HG02981 (cell line): Measurements from ENCODE around the gene SPC25.
"Not testable (repeated sequence)": the region's sequence is repeated elsewhere in the genome, so short reads cannot be mapped to it uniquely, and the experiment has no call there.

Experiments used
- ATAC-seq: cut with Tn5 transposase; IDR thresholded peaks from one replicate; pipeline ENCODE4 v1.9.1; 2021; ENCODE audit warnings: mild to moderate bottlenecking, moderate library complexity; ENCODE audit not compliant: unreplicated experiment

The SPC25 gene, protein sequence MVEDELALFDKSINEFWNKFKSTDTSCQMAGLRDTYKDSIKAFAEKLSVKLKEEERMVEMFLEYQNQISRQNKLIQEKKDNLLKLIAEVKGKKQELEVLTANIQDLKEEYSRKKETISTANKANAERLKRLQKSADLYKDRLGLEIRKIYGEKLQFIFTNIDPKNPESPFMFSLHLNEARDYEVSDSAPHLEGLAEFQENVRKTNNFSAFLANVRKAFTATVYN

DNA sequence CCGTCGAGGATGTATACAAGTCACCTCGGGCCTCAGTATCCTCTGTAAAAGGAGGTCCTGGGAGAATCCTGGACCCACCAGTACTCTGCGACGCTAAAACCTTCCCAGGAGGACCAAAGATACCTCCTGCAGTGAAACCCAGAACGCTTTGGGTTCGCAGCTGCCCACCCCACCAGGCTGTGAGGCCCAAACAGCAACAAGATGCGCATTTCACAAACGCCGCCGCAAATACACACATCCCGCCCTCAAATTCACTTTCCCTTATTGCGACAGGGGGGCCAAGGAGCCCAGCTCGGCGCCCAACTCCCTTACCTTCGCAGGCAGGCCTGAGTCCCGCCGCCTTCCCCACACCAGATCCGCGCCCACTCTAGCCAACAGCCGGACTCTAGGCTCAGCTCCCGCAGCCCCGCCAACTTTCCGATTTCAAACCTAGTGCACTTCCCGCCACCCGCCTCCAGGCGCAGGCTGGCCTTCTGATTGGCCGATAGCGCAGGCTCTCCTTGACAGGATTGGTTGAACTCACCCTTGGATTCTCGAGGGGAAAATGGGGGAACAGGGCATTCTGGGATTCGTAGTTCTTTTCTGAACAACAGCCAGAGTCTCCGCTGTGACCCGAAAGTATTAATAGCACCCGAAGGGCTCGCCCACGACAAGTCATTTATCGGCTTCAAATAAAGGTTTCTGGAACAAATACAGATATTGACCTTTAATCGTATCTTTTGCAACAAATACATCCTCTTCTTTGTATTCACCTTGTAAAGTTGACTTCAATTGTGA lies at the start of gene SPC25:
SPC25 (minus strand) TSS at position 425 of the 777 bp plus-strand sequence. CDS start 911 bp downstream, outside the sequence.
- ATAC-seq: peak; percentile 100

DNA sequence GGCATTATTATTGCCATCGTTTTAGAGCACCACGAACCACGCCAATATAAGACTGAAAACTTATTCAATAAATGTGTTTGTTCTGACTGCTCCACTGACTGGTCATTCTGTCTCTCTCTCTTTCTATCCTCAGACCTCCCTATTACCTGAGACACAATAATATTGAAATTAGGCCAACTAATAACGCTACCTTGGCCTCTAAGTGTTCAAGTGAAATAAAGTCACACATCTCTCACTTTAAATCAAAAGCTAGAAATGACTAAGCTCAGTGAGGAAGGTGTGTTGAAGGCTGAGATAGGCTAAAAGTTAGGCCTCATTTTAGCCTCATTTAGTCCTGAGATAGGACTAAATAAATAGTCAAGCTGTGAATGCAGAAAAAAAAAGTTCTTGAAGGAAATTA lies 49.7 kb upstream of the SPC25 start:
- ATAC-seq: no peak

DNA sequence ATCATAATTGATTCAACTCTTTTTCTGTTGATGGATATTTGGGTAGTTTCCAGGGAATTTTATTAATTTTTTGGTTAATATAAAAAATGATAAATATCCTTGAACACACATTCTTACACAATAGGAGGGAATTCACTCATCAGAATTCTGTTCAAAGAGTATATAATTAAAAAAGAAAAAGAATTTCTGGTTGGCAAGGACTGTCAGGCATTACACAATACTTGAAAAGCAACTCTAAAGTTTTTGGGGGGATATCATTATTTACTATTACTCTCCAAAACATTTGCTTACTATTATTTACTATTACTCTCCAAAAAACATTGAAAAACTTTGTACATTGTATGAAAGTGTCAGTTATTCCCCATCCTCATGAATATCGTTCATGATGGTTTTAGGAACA lies 48.8 kb upstream of the SPC25 start:
- ATAC-seq: no peak

DNA sequence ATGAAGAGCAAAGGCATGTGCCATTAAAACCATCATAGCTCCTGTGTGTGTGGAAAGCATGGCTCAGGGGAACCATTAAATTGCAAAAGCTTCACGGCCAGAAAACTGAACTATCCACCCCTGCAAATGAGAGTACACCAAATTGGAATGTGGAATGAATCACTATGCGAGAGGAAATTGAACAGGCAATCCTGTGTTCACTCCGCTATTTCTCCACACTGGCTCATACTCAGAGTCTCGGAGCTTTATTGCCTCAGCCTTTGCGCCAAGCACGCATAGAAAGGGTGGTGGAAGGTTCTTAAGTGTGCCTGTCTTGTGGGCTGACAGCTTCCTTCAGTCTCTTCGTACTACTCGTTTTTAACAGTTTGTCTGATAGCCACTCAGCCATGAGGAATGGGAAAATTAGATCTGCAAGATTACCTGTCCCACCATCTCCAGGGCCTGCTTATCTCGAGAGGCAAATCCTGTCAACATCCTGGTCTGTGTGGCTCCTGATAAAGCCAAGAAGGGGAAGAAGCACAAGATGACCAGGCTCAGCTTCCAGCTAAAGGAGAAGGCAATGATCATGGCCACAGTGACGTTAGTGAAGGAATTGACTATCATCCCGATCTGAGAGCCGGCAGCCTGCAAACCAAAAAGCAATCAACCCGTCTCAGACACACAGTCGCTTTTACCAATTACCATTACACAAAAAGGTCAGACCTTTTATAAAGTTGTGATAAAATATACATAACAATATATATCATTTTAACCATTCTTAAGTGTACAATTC lies 45.8 kb upstream of the SPC25 start:
- no peak for ATAC-seq

DNA sequence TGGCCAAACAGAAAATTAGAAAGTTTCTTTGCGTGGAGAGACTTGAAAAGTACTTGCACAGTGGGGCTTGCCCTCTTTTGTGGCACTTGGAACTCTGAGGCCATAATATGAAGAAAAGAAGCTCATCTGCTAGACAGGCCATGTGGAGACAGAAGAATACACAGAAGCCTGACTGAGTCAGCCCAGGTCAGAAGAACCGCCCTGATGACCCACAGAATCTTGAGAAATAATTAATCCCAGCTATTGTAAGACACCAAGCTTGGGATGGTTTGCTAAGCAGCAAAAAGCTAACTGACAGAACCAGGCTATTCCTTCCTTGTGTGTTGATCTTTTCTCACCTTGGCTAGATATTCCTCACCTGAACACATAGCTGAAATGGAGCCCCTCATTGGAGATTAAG lies 44.6 kb upstream of the SPC25 start:
- ATAC-seq: no peak

DNA sequence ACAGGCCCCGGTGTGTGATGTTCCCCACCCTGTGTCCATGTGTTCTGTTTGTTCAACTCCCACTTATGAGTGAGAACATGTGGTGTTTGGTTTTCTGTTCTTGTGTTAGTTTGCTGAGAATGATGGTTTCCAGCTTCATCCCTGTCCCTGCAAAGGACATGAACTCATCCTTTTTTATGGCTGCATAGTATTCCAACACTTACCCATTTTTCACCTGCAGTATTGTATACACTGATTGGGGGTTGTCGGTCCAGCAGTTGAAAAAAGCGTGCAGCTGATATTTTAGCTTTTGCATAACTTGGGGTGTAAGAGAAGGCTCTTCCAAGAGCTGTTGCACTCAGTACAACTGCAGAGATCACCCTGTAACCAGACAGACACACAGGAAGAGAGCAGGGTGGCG lies 41.9 kb upstream of the SPC25 start:
- not testable (repeated sequence) for ATAC-seq

DNA sequence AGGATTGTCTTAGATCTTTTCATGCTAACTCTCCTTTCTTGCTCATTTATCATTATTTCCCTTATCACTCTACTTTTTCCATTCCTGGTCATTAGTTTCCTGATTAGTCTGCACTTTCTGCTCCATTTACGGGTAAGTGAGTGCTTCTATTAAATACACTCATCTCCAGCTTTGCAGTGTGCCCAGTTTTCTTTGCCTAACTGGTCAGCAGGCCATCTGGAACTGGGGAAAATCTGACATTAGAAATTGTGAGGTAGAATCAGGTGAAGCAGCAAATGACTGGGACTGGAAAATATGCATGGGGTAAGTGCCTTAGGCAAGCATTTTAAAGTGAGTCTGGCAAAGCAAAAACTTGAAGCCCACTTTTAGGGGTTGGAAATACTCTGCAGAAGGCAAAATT lies 40.0 kb upstream of the SPC25 start:
- no peak for ATAC-seq

DNA sequence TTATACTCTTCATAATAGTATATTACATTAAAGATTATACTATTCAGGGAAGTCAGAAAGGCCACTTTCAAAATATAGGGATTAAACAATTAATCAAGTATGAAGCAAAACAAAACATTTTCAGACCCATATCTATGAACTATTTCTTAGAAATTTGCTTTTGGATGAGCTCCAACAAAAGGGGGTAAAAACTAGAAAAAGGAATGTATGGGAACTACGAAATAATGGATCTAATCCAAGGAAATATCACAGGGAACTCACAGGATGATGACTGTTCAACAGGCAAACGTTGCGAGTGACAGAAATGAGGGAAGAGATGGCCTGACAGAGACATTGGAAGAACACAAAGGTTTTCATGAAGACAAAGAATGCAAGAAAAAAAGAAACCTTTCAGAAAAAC lies 38.8 kb upstream of the SPC25 start:
- no peak for ATAC-seq

DNA sequence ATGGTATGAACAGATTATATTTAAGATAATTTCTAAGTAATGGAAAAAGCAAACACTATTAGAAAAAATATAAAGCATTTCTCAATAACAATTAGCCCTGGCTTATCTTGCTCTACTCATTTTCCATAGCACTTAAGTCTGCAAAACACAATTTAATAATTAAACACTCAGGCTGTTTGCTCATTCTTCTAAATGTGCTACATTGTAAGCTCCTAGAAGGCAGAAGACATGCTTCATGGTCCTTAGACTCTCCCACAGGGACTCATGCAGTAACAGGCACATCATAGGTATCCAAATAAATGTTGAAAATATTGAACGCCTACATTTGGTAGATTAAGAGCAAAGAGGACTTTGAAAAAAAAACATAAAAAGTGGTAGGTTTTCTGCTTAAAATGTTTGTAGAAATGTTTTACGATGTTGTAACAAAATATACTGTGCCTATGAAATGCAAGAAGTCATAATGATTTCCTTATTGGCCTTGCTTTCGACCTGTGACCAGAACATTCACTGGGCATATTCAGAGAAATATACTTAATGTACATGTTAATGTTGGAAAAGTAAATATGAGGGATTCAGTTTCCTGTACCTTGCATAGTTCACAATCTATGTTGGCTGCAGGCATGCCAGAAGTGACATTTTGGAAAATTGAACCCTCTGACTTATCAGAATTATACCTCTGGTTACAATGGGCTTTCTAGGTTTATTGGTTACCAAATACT lies 38.0 kb upstream of the SPC25 start:
- ATAC-seq: no peak

DNA sequence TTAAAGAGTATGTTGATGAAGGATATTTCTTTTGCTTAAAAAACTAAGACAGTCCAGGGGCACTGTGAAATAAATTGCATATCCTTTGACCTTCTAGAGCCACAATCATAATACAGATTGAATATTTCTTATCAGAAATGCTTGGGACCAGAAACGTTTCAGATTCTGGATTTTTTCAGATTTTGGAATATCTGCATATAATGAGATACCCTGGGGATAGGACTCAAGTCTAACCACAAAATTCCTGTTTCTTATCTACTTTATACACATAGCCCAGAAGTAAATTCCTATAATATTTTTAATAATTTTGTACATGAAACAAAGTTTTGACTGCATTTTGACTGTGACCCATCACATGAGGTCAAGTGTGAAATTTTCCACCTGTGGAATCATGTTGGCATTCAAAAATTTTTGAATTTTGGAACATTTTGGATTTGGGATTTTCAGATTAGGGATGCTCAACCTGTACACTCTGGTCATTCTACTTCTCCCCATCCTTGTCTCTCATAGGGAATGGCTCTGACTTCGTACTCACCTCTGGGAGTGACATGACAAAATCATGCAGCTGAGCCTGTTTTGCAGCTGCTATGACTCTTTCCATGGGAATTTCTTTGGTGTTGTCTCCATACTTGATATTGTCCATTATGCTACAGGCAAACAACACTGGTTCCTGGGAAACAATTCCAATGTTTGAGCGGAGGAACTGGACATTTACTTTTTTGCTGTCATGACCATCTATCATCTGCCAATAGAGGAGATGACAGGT lies 36.6 kb upstream of the SPC25 start:
- ATAC-seq: no peak

DNA sequence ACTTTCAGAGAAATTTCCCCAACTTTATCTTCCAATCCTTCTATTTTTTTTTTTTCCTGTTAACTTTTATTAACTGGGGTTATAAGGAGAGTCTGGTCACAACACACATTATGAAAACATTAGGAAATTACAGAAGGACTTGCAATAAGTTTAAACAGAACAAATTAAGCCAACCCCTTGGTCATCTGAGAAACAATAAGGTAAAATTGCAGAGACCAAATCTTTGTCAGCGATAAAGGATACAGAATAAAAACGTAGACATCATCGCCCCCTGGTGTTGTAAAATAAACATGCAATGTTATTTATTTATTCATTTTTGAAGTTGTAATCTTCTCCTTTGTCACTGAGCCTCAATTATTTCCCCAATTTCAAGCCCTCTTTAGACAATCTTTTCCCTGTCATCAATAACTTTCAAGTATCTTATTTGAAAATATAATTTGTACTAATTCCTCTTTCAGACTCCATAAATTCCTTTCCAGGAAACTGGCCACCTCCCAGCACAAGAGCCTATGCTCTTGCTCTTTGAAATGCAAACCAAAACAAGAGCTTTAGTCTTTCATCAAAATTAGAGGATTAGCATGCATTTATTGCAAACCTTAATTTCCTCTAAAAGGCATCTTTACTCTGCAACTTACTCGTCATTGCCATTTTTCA lies 30.4 kb upstream of the SPC25 start:
- ATAC-seq: peak; percentile 48

DNA sequence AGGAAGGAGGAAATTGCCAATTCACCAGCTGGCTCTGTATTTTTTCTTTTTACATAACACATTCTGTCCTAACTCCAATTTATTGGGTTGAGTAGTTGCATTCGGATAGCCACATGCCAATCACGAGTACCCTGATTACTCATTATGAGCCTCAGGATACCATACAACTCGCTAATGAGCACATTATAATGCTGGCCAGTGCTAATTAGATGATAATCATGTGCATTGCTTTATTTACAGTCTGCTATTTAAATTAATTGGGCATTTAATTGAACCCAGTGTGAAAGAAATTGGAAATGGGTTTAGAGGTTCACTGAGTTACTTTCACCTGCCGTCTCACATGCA lies 26.1 kb upstream of the SPC25 start:
- ATAC-seq: no peak

DNA sequence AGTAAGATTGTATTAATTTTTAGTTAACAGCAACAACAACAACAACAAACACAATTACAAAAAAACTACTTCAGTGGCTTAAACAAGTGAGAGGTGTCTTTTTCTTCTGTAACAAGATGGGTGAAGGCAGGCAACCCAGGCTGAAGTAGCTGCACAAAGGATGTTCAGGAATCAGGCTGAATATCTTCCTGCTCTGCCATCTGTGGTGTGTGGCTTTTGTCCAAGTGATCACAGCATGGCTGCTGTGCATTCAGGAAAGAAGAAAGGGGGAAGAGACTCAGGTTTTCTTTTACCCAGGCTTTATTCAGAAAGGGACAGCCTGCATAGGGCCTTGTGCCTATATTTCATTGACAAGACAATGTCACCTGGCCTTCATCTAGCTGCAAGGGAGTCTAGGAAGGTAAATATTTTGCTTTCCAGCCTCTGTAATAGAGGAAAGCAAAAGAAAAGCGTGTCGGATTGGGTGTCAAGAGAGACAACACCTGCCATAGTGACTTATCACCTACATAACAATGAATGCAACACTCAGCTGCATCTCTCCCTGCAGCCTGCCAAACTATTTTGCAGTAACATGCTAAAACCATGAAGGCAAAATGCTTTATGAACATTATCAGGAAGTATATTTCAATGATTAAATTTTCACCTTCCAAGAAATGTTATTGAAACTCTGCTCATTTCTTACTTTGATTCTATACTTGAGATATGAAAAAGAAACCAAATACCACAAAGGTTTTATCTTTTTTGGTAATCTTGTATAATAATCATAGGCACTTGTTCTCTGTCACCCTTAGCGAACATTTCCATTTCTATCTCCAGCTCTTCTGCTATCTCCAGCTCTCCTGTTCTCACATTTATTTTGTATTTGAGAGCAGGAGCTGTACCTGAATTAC lies 25.5 kb upstream of the SPC25 start:
- ATAC-seq: no peak

DNA sequence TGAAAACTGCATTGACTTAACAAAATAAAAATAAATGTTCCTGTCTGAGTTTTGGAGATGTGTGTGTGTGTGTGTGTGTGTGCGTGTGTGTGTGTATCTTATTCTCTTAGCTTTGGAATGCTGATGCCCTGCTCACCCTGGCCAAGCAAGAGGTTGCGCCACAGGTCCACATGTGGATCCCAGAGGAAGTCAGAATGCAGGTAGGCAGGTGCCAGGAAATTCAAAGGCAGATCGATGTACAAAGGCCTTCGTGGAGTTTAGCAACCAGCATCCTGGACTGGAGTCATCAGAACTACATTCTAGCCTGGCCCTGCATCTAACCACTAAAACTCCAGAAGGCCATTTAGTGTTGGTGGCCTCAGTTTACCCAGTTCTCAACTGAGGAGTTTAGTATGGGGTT lies 23.3 kb upstream of the SPC25 start:
- no peak for ATAC-seq

DNA sequence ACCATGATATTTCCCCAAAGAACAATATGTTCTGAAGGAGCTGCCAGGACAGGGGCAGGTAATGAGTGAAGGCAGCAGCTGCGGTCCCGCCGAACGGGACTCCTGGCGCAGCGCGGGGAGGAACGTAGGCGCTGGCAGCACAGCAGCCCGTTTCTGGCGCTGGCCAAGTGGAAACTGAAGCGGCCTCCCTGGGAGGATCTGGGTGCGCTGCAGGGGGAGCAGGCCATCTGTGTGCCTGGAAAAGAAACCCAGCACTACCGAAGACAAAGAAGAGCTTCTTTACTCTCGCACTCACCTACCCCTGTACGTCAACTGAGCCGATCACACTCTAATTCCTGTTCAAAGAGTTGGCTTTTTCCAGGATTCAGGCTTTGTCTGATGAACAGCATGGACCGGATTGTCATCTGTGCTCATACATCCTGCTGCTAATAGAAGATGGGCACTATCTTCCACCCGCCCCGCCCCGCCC lies 22.7 kb upstream of the SPC25 start:
- ATAC-seq: no peak

DNA sequence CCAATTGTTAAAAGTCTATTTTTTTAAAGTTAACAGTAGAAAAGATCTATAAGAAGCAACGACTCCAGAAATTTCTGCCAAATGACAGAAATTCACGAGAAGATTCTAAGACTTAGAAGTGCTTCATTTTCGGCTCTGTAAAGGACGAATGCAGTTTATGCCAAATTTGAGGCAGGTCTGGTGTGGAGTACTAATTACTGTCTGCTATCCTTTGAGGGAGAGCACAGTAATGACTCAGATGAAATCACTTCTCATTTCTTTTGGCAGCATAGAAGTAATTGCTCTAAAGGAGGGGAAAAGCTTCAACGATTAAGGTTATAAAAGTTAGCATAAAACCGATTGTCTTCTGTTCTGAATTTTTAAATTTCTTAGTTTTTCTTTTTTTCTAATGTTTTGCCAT lies 22.2 kb upstream of the SPC25 start:
- no peak for ATAC-seq

DNA sequence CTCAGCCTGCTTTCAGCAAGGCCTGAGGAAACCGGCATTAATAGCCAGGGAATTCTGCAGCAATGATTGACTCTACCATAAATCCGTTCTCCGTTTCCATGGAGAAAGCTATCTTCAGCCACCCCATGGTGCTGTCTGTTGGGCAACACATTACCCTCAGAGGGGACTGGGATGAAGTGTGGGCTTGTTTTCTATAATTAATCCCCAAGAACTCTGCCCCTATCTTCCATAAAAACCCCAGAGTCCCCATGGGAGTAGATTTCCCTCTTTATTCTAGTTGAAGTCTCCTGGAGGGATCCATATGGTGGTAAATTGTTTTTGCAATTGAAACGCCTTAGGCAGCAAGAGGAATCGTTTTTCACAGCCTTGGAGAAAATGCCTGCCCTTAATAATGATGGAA lies 20.1 kb upstream of the SPC25 start:
- ATAC-seq: no peak

DNA sequence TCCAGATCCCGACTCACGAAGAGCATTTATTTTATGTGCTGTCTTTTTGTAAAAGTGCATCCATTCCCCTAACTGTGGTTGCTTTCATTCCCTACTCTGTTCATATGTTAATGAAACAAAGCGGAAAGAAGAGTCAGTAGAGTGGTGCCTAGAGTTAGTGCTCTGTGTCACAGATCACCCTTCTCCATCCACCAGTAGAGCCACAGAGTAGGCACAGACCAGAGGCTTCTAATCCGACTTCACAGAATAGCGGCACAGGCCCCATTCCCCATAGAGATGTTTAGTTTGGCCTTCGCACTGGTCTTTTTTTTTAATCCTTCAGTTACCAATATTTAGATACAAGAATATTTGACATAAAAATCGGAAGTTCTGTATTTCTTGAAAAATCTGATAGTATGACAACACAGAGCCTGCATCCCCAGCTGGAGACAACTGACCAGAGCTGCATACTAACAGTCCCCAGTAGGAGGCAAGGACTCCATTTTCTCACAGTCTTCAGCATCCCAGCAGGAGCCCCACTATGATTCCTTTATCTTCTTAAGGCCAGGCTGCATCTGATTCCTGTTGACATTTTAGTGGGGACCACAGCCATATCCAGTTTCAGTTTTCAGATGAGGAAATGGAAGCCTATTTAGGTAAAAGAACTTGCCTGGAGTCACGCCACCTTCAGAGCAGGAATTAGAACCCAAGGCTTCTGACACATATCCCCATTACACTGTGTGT lies 17.9 kb upstream of the SPC25 start:
- ATAC-seq: no peak
